Esophagus muscularis mucosa (tissue), 4 donors: ENCODE measurements around the gene RNASE8.

Experiments
- CTCF ChIP-seq, 3 experiments: fragments of 200-600 bp in 2 of 3; fragments of 450-650 bp in 1 of 3; sonication (generic) in 2 of 3; IDR thresholded peaks; one replicate each; pipeline ENCODE4 v1.5.1; 2017 to 2019; ENCODE audit warnings: antibody characterized with exemption in 3 of 3, mild to moderate bottlenecking in 2 of 3, moderate library complexity in 1 of 3
- EP300 ChIP-seq: sonication (generic); formaldehyde crosslinking; IDR thresholded peaks from one replicate; pipeline ENCODE4 v1.6.1; 2017; ENCODE audit warnings: antibody characterized with exemption
- POLR2A ChIP-seq: fragments of 450-650 bp; IDR thresholded peaks from one replicate; pipeline ENCODE4 v1.6.1; 2017; ENCODE audit warnings: antibody characterized with exemption, moderate library complexity, mild to moderate bottlenecking, low read depth
- POLR2AphosphoS5 ChIP-seq, 2 donors: sonication (generic); formaldehyde crosslinking; IDR thresholded peaks; one replicate each; pipeline ENCODE4 v1.6.1; 2017; ENCODE audit warnings: antibody characterized with exemption in 2 of 2

DNA sequence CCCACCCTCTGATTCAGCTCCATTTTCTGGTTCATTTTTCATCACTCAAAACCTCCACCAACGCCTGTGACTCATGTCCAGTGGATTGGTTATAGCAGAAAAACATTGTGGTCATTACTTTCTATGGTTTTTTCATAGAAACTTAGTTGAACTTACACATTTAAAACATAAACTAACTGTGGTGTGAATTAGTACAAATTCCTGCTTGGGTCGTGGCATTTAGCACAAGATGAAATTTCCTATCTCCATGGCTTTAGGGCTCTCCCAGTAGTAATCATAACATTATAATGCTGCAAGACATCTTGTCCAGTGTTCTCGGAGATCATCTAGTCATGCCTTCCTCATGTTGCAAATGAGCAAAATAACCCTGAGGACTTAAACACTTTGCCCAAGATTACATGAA is 8.3 kb upstream of the RNASE8 start:
- no peak for TF ChIP-seq POLR2AphosphoS5 (IDR thresholded peaks at IDR 0.05)
- no peak for TF ChIP-seq CTCF (IDR thresholded peaks at IDR 0.05)
- TF ChIP-seq EP300 = no peak
- TF ChIP-seq POLR2A = no peak
